ENCODE measurements around the gene PLA2G4C.

- no peak for TF ChIP-seq EZH2phosphoT487 (IDR thresholded peaks at IDR 0.05; ENCODE audit: borderline replicate concordance, low read length)
- no peak for TF ChIP-seq CTCF (IDR thresholded peaks at IDR 0.05; ENCODE audit: low read depth, low read length, poor library complexity, severe bottlenecking)
Observed at GRCh38 chr19:48033604-48034003, 77.0 kb downstream of the PLA2G4C start.
